Suprapubic skin (tissue), 4 donors: ENCODE measurements around the gene PCDHGB2. TPM values are rescaled to one million over a fixed set of nuclear protein-coding genes. Genes with fewer than 3 reads are reported as not detected.
A peak's percentile ranks its signal among the peaks of the same experiment; 100 is the strongest.
"Not testable (repeated sequence)": the region's sequence is repeated elsewhere in the genome, so short reads cannot be mapped to it uniquely, and the experiment has no call there.

ENCODE experiments used
- DNase-seq, 2 donors: peaks; one replicate each; pipeline ENCODE4 v3.0.0-alpha.2; 2019; ENCODE audit warnings: low spot score in 2 of 2
- H3K27ac ChIP-seq: fragments of 200-600 bp; sonication (generic); one replicate; pipeline ENCODE4 v1.5.1; 2019
- H3K27me3 ChIP-seq: fragments of 200-600 bp; sonication (generic); one replicate; pipeline ENCODE4 v1.5.1; 2019
- H3K36me3 ChIP-seq: fragments of 200-600 bp; sonication (generic); one replicate; pipeline ENCODE4 v1.5.1; 2019
- H3K4me1 ChIP-seq: fragments of 200-600 bp; sonication (generic); one replicate; pipeline ENCODE4 v1.5.1; 2019
- H3K4me3 ChIP-seq: fragments of 200-600 bp; sonication (generic); one replicate; pipeline ENCODE4 v1.5.1; 2019; ENCODE audit warnings: mild to moderate bottlenecking
- H3K9me3 ChIP-seq: fragments of 200-600 bp; sonication (generic); one replicate; pipeline ENCODE4 v1.5.1; 2019
- CTCF ChIP-seq, 2 donors: fragments of 200-600 bp in 1 of 2; fragments of 450-650 bp in 1 of 2; sonication (generic) in 1 of 2; IDR thresholded peaks; one replicate each; pipeline ENCODE4 v1.5.1; 2016 to 2019; ENCODE audit warnings: antibody characterized with exemption in 2 of 2, mild to moderate bottlenecking in 1 of 2, moderate library complexity in 1 of 2
- EP300 ChIP-seq: sonication (generic); formaldehyde crosslinking; IDR thresholded peaks from one replicate; pipeline ENCODE4 v1.6.1; 2017; ENCODE audit warnings: antibody characterized with exemption
- POLR2A ChIP-seq, 2 donors: fragments of 450-650 bp; IDR thresholded peaks; one replicate each; pipeline ENCODE4 v1.6.1; 2017; ENCODE audit warnings: antibody characterized with exemption in 2 of 2, mild to moderate bottlenecking in 2 of 2, moderate library complexity in 2 of 2
- POLR2AphosphoS5 ChIP-seq, 3 donors: sonication (generic); formaldehyde crosslinking; IDR thresholded peaks; one replicate each; pipeline ENCODE4 v1.6.1; 2017; ENCODE audit warnings: antibody characterized with exemption in 3 of 3
- WGBS: methylation state at CpG from one replicate; pipeline ENCODE4 v1.1.5; 2018; 5-methylcytosine and 5-hydroxymethylcytosine counted together
- total RNA-seq, 4 donors: library from RNA; depleted of rRNA; stranded (reverse); fragments of >200 nt; gene quantifications; one replicate each; pipeline ENCODE4 v1.1.0, GENCODE V29; 2016

Gene PCDHGB2
- total RNA-seq, 4 donors from 2014 or later: 2.6 to 6.5 (median 3.8) TPM

GRCh38 chr5:141398608-141399007 lies 38.8 kb downstream of the PCDHGB2 start:
- H3K9me3 ChIP-seq: peaks cover 65% of the 10 kb centered on the region
- TF ChIP-seq POLR2A (IDR thresholded peaks at IDR 0.05): no peak
- TF ChIP-seq CTCF (IDR thresholded peaks at IDR 0.05): no peak
- no peak for TF ChIP-seq POLR2AphosphoS5 (IDR thresholded peaks at IDR 0.05)
- no peak for TF ChIP-seq EP300
- H3K27me3 ChIP-seq: peaks cover 5% of the 10 kb centered on the region
- no peak for DNase-seq
- no peaks in the 10 kb centered on the region for H3K4me1 ChIP-seq
- WGBS: 25% methylated on average over 15 of the region's 15 CpGs
- no peak overlapping the region for H3K27ac ChIP-seq
- H3K4me3 ChIP-seq: no peak overlapping the region
- no peaks in the 10 kb centered on the region for H3K36me3 ChIP-seq

GRCh38 chr5:141399555-141400258 lies 39.9 kb downstream of the PCDHGB2 start:
- H3K4me1 ChIP-seq: no peaks in the 10 kb centered on the region
- 32% methylated on average over 16 of the region's 61 CpGs for WGBS
- TF ChIP-seq POLR2AphosphoS5 (IDR thresholded peaks at IDR 0.05) (no peak), EP300 (no peak), POLR2A (IDR thresholded peaks at IDR 0.05) (no peak), CTCF (IDR thresholded peaks at IDR 0.05) (no peak)
- no peaks in the 10 kb centered on the region for H3K36me3 ChIP-seq
- H3K27me3 ChIP-seq: peaks cover 5% of the 10 kb centered on the region
- no peak overlapping the region for H3K27ac ChIP-seq
- H3K9me3 ChIP-seq: peaks cover 62% of the 10 kb centered on the region
- no peak for DNase-seq
- H3K4me3 ChIP-seq: no peak overlapping the region

GRCh38 chr5:141402553-141403243 lies 42.9 kb downstream of the PCDHGB2 start, which contains the start of gene PCDHGA9:
TSS of gene PCDHGA9 (plus strand) at chr5:141402778. CDS start at chr5:141402953, 175 bp downstream.
- TF ChIP-seq POLR2A (IDR thresholded peaks at IDR 0.05) (no peak), CTCF (IDR thresholded peaks at IDR 0.05) (peak in 1 of 2 donors; percentile 23), EP300 (no peak), POLR2AphosphoS5 (IDR thresholded peaks at IDR 0.05) (no peak)
- Histone ChIP-seq H3K4me1 (no peaks in the 10 kb centered on the region), H3K36me3 (no peaks in the 10 kb centered on the region), H3K9me3 (peaks cover 63% of the 10 kb centered on the region), H3K27ac (no peak within 1 kb of the TSS), H3K4me3 (peak within 1 kb of the TSS; percentile 30), H3K27me3 (peaks cover 5% of the 10 kb centered on the region)
- 14% methylated on average over 23 of the region's 27 CpGs for WGBS
- no peak for DNase-seq

DNA sequence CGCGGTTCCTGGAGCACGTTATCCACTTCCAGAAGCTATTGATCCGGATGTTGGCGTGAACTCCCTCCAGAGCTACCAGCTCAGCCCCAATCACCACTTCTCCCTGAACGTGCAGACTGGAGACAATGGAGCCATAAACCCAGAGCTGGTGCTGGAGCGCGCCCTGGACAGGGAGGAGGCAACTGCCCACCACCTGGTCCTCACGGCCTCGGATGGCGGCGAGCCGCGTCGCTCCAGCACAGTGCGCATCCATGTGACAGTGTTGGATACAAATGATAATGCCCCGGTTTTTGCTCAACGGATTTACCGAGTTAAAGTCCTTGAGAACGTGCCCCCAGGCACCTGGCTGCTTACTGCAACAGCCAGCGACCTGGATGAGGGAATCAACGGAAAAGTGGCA lies 43.6 kb downstream of the PCDHGB2 start:
- Histone ChIP-seq H3K36me3 (no peaks in the 10 kb centered on the region), H3K27ac (no peak overlapping the region), H3K27me3 (peaks cover 5% of the 10 kb centered on the region), H3K4me3 (peak overlapping the region; percentile 30), H3K9me3 (peaks cover 62% of the 10 kb centered on the region), H3K4me1 (no peaks in the 10 kb centered on the region)
- TF ChIP-seq EP300 (no peak), POLR2AphosphoS5 (IDR thresholded peaks at IDR 0.05) (no peak), CTCF (IDR thresholded peaks at IDR 0.05) (no peak), POLR2A (IDR thresholded peaks at IDR 0.05) (no peak)
- 20% methylated on average over 21 of the region's 22 CpGs for WGBS
- DNase-seq: no peak

- H3K4me3 ChIP-seq: peak within 1 kb of the TSS; percentile 37
- 17% methylated on average over 34 of the region's 51 CpGs for WGBS
- H3K4me1 ChIP-seq, H3K27ac ChIP-seq, H3K36me3 ChIP-seq, DNase-seq, H3K27me3 ChIP-seq: not testable (repeated sequence)
- peaks cover 52% of the 10 kb centered on the region for H3K9me3 ChIP-seq
- peak; percentile 7 to 51 for TF ChIP-seq CTCF (IDR thresholded peaks at IDR 0.05)
These were observed 48.2 kb downstream of the PCDHGB2 start, which contains the start of gene PCDHGB6 for GRCh38 chr5:141407790-141408505. TSS of gene PCDHGB6 (plus strand) at chr5:141408021. CDS start at chr5:141408203, 182 bp downstream.
